ENCODE data around the gene SORD.

Gene SORD

DNA sequence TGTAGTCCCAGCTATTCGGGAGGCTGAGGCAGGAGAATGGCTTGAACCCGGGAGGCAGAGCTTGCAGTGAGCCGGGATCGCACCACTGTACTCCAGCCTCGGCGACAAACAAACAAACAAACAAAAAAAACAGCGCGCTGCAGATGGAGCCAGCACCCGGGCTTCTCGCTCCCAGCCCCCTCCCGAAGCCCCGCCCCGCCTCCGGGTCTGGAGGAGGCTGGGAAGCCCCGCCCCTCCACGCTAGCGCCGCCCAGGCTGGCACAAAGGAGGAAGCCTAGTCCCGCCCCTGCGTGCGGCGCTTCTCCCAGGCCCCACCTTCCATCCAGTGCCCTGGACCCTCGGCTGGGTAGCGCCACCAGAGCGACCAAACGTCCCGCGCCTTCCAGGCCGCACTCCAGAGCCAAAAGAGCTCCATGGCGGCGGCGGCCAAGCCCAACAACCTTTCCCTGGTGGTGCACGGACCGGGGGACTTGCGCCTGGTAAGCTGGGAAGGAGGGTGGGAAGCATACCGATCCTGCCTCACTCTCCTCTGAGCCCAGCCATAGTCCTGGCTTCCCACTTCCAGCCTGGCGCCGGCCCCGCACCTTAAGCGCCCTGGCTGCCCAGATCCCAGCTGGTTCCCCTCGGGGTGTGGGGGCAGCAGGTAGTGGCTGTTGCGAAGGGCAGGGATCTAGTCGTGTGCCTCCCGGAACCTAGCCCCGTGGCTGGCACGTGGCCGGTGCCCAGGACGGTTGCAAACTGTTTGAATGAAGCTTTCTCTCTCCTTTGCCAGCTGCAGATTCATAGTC, at the start of gene SORD:
SORD (plus strand) TSS at position 325 of the 788 bp plus-strand sequence; CDS start at position 414, 89 bp downstream.
- TF ChIP-seq CTCF (IDR thresholded peaks at IDR 0.05): no peak

DNA sequence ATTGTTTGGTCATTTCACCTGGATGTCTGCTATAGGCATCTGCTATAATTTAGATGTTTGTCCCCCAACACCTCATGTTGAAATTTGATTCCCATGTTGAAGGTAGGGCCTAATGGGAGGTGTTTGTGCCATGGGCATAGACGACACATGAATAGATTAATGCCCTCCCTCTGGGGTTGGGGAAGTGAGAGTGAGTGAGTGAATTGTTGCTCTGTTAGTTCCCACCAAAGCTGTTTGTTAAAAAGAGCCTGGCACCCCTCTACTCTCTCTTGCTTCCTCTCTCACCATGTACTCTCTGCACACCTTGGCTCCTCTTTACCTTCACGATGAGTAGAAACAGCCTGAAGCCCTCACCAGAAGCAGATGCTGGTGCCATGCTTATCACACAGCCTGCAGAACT, 23.9 kb upstream of the SORD start:
- no peak for TF ChIP-seq CTCF (IDR thresholded peaks at IDR 0.05)

DNA sequence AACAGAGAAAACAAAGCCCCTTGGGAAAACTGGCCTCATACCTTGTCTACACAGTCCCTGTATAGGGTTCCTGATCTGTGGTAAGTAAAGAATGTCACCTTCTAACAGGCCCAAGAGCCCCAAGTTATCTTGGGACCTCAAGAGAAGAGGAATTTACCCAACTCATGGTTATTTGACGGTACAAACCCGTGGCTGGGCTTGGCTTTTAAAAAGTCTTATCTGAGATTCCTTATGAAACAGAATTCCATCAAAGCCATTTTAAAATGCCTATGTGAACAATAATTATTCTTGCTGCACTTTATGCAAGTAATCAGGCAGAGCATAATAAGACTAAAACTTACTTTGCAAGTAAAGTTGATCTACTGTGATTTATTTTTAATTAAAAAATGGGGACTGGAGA, 13.9 kb upstream of the SORD start:
- TF ChIP-seq CTCF (IDR thresholded peaks at IDR 0.05): no peak

DNA sequence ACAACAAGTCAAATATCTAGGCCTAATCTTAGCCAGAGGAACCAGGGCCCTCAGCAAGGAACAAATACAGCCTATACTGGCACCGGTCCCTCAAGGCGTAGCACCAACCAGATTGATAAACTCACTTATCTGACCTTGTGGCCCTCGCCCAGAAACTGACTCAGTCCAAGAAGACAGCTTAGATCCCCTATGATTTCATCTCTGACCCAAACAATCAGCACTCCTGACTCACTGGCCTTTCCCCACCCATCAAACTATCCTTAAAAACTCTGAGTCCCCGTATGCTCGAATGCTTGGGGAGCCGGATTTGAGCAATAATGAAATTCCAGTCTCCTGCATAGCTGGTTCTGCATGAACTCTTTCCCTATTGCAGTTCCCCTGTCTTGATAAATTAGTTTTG, 1.6 kb upstream of the SORD start:
- no peak for TF ChIP-seq CTCF (IDR thresholded peaks at IDR 0.05)

DNA sequence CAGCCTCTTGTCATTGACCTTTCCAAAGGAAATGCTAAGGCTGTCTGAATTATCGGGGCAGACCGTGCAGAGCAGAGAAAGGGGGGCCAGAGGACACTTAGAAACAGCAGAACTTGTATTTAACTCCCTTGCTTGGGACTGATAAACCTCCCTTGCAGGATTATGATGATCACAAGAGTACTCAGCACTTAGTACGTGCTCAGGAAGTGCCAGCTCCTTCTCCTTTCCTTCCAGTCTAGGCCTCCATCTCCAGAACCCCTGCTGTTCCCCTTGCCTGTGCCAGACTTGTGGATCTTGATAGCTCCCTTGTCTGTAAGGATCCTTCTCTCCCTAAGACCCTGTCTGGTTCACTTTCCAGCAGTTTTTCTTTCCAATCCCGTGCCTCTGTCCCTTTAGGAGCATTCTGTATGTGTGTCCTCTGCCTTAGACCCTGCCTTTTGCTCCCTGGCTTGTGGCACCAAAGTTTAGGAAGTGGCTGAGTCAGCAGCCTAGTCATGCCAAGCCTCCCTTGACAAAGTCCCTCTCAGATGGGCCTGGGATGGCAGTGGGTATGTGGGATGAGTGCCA, 747 bp downstream of the SORD start:
- no peak for TF ChIP-seq CTCF (IDR thresholded peaks at IDR 0.05)

DNA sequence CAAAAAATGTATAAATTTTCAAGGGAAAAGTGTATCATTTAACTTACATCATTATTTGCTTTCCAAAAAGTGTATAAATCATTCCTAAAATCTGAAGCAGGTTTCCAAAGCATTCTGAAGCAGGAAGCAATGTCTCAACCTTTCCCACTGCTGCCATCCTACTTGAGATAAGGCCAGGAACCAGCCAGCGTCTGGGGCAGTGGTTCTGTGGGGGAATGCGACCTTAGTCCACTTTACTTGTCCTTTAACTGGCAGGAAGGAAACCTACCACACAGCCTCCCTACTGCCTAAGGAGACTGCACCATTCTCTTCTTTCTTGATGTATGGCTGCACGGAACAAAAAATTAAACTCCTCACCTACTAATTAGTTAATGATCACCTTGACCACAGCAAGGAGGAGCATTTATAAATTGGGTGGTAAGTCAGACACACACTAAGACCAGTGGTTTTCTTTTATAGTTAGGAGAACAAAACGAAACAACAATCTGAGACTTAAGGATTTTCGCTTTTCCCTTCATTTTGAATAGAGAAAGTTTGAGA, 3.7 kb downstream of the SORD start:
- no peak for TF ChIP-seq CTCF (IDR thresholded peaks at IDR 0.05)

GRCh38 chr15:45027220-45027619, 4.2 kb downstream of the SORD start:
- TF ChIP-seq CTCF (IDR thresholded peaks at IDR 0.05): no peak
